Keratinocyte (primary cell): ENCODE data around the gene PAQR7. TPM values are rescaled to one million over a fixed set of nuclear protein-coding genes. Genes with fewer than 3 reads are reported as not detected.
A peak's percentile ranks its signal among the peaks of the same experiment; 100 is the strongest.

Experiments used
- DNase-seq: peaks from one replicate; pipeline ENCODE4 v3.0.0-alpha.2; 2011; ENCODE audit warnings: low read depth, missing footprints, low spot score
- FAIRE-seq: peaks from 2 replicates; lab custom pipeline; 2011; peaks lifted over from hg19 to GRCh38; lab: Jason Lieb, UNC
- H2AFZ ChIP-seq: 2 replicates; pipeline ENCODE4 v1.6.0; 2012; ENCODE audit warnings: low read length, control low read depth, inconsistent platforms; ENCODE audit not compliant: control insufficient read depth
- H3K27ac ChIP-seq: 2 replicates; pipeline ENCODE4 v1.5.1; 2011; ENCODE audit warnings: low read length; ENCODE audit not compliant: control insufficient read depth, insufficient read depth
- H3K27me3 ChIP-seq: 3 replicates; pipeline ENCODE4 v1.6.0; 2011; ENCODE audit warnings: low read length; ENCODE audit not compliant: control insufficient read depth, insufficient read depth; ENCODE audit errors: extremely low read depth
- H3K36me3 ChIP-seq, 2 experiments: 2 replicates in 1 of 2; 3 replicates in 1 of 2; pipeline ENCODE4 v1.5.1; 2011; ENCODE audit warnings: low read length in 2 of 2, mild to moderate bottlenecking in 1 of 2; ENCODE audit not compliant: control insufficient read depth in 2 of 2, insufficient read depth in 2 of 2; ENCODE audit errors: extremely low read depth in 1 of 2
- H3K4me1 ChIP-seq: 3 replicates; pipeline ENCODE4 v1.5.1; 2011; ENCODE audit warnings: low read length; ENCODE audit not compliant: control insufficient read depth, insufficient read depth; ENCODE audit errors: extremely low read depth
- H3K4me2 ChIP-seq: 3 replicates; pipeline ENCODE4 v1.6.0; 2011; ENCODE audit warnings: low read depth, low read length; ENCODE audit not compliant: control insufficient read depth, insufficient read depth; ENCODE audit errors: extremely low read depth
- H3K4me3 ChIP-seq, 3 experiments: fragments of 200-600 bp in 1 of 3; sonication (generic) in 1 of 3; 2 replicates in 2 of 3; 3 replicates in 1 of 3; pipeline ENCODE4 v1.5.1; 2011 to 2016; ENCODE audit warnings: low read length in 3 of 3, mild to moderate bottlenecking in 3 of 3, control low read depth in 2 of 3, inconsistent platforms in 1 of 3, low read depth in 1 of 3, mixed read lengths in 1 of 3, mixed run types in 1 of 3, moderate library complexity in 1 of 3; ENCODE audit not compliant: control insufficient read depth in 2 of 3, insufficient read depth in 2 of 3; ENCODE audit errors: extremely low read depth in 1 of 3
- H3K79me2 ChIP-seq: 2 replicates; pipeline ENCODE4 v1.6.0; 2012; ENCODE audit warnings: low read length; ENCODE audit not compliant: control insufficient read depth, insufficient read depth
- H3K9ac ChIP-seq: 3 replicates; pipeline ENCODE4 v1.6.0; 2011; ENCODE audit warnings: low read length; ENCODE audit not compliant: control insufficient read depth, insufficient read depth; ENCODE audit errors: extremely low read depth
- H3K9me1 ChIP-seq: 3 replicates; pipeline ENCODE4 v1.6.0; 2011; ENCODE audit warnings: low read length; ENCODE audit not compliant: control insufficient read depth, insufficient read depth; ENCODE audit errors: extremely low read depth
- H3K9me3 ChIP-seq: 2 replicates; pipeline ENCODE4 v1.5.1; 2012; ENCODE audit warnings: low read depth, low read length; ENCODE audit not compliant: control insufficient read depth
- H4K20me1 ChIP-seq: 3 replicates; pipeline ENCODE4 v1.6.0; 2011; ENCODE audit warnings: low read length; ENCODE audit not compliant: control insufficient read depth, insufficient read depth; ENCODE audit errors: extremely low read depth
- CTCF ChIP-seq, 3 experiments: IDR thresholded peaks in 1 of 3; conservative IDR thresholded peaks in 1 of 3; optimal IDR thresholded peaks in 1 of 3; 2 replicates in 2 of 3; 3 replicates in 1 of 3; pipeline versions ENCODE3 to v1.5.1; 2011; ENCODE audit warnings: low read length in 3 of 3, mild to moderate bottlenecking in 3 of 3, moderate library complexity in 2 of 3, control low read depth in 1 of 3, inconsistent platforms in 1 of 3; ENCODE audit not compliant: insufficient read depth in 2 of 3; ENCODE audit errors: extremely low read depth in 1 of 3
- EZH2 ChIP-seq: IDR thresholded peaks from one replicate; pipeline ENCODE4 v1.6.1; 2012; ENCODE audit warnings: inconsistent platforms, mild to moderate bottlenecking, low read length, moderate library complexity
- dilution Hi-C: fragments of 300-500 bp; cut with MboI; formaldehyde crosslinking; loops from one replicate; pipeline ENCODE4 v1.7.0; 2020; ENCODE audit warnings: low sequenced_read_pairs; ENCODE audit not compliant: extremely low pct_ligation_motif_present
- polyA plus RNA-seq, 5 experiments: library from polyadenylated mRNA; depleted of rRNA in 3 of 5; stranded (reverse) in 3 of 5; stranded (forward) in 1 of 5; unstranded in 1 of 5; fragments of >200 nt; gene quantifications; 1 replicate in 1 of 5; 2 replicates in 3 of 5; 3 replicates in 1 of 5; pipeline versions ENCODE4 v1.2.1 to v1.2.3, GENCODE V29; 2011 to 2012; ENCODE audit warnings: missing spikeins in 2 of 5, low read depth in 1 of 5, low replicate concordance in 1 of 5

PAQR7 gene
- polyA plus RNA-seq, 1 donor (not counting 4 experiments of a cell fraction or from before 2014, with no cell fraction given): 14.5 TPM

- Histone ChIP-seq H4K20me1 (no peaks in the 10 kb centered on the region), H3K4me2 (no peak overlapping the region), H3K9me1 (no peaks in the 10 kb centered on the region), H3K27ac (no peak overlapping the region), H3K9ac (no peak overlapping the region), H3K9me3 (no peaks in the 10 kb centered on the region), H3K4me3 (no peak overlapping the region), H3K4me1 (peaks cover 6% of the 10 kb centered on the region), H2AFZ (no peak overlapping the region), H3K79me2 (peaks cover 25% of the 10 kb centered on the region), H3K27me3 (no peaks in the 10 kb centered on the region), H3K36me3 (peaks cover 3 to 17% of the 10 kb centered on the region in 2 experiments)
- dilution Hi-C loops: no loop called here
- FAIRE-seq (peak; percentile 39), DNase-seq (no peak)
- no peak for TF ChIP-seq EZH2
- TF ChIP-seq CTCF (optimal IDR thresholded peaks at IDR 0.05 in 1 of 3, IDR thresholded peaks at IDR 0.05 in 1 of 3, conservative IDR thresholded peaks at IDR 0.05 in 1 of 3; ENCODE audit: extremely low read depth in 1 of 3, insufficient read depth in 2 of 3, low read length in 3 of 3): peak in 2 of 3 experiments; percentile 48 to 53
These were observed 38.1 kb downstream of the PAQR7 start for GRCh38 chr1:25837262-25837875.

- Histone ChIP-seq H3K27me3 (no peaks in the 10 kb centered on the region), H3K4me2 (no peak overlapping the region), H3K9me1 (no peaks in the 10 kb centered on the region), H3K27ac (no peak overlapping the region), H2AFZ (no peak overlapping the region), H3K36me3 (peaks cover 5 to 20% of the 10 kb centered on the region in 2 experiments), H3K9me3 (no peaks in the 10 kb centered on the region), H3K4me3 (no peak overlapping the region), H3K79me2 (peaks cover 18% of the 10 kb centered on the region), H3K9ac (no peak overlapping the region), H4K20me1 (no peaks in the 10 kb centered on the region), H3K4me1 (peaks cover 6% of the 10 kb centered on the region)
- DNase-seq (no peak), FAIRE-seq (no peak)
- no peak for TF ChIP-seq CTCF (optimal IDR thresholded peaks at IDR 0.05 in 1 of 3, IDR thresholded peaks at IDR 0.05 in 1 of 3, conservative IDR thresholded peaks at IDR 0.05 in 1 of 3; ENCODE audit: extremely low read depth in 1 of 3, insufficient read depth in 2 of 3, low read length in 3 of 3)
- dilution Hi-C loops: no loop called here
These were observed 38.8 kb downstream of the PAQR7 start for GRCh38 chr1:25836695-25837094.
